Hepatocyte (in vitro differentiated cells): ENCODE data around the gene NUDT16L1. TPM values are rescaled to one million over a fixed set of nuclear protein-coding genes. Genes with fewer than 3 reads are reported as not detected.
"Not testable (repeated sequence)": the region's sequence is repeated elsewhere in the genome, so short reads cannot be mapped to it uniquely, and the experiment has no call there.

Experiments used
- DNase-seq: peaks from one replicate; pipeline ENCODE4 v3.0.0-alpha.2; 2016; ENCODE audit warnings: low spot score
- H2AFZ ChIP-seq: fragments of 200-600 bp; sonication (generic); 2 replicates; pipeline ENCODE4 v1.6.0; 2016; ENCODE audit warnings: antibody characterized with exemption, mild to moderate bottlenecking
- H3K27ac ChIP-seq: fragments of 200-600 bp; sonication (generic); 2 replicates; pipeline ENCODE4 v1.5.1; 2016; ENCODE audit warnings: mild to moderate bottlenecking
- H3K27me3 ChIP-seq: fragments of 200-600 bp; sonication (generic); 2 replicates; pipeline ENCODE4 v1.6.1; 2016
- H3K36me3 ChIP-seq: fragments of 200-600 bp; sonication (generic); replicated peaks from 2 replicates; pipeline ENCODE4 v1.5.1; 2016; ENCODE audit warnings: low read depth; ENCODE audit not compliant: insufficient read depth
- H3K4me1 ChIP-seq: fragments of 200-600 bp; sonication (generic); 2 replicates; pipeline ENCODE4 v1.5.1; 2016; ENCODE audit warnings: mild to moderate bottlenecking, moderate library complexity; ENCODE audit not compliant: insufficient read depth
- H3K4me2 ChIP-seq: fragments of 200-600 bp; sonication (generic); 2 replicates; pipeline ENCODE4 v1.6.0; 2016
- H3K4me3 ChIP-seq: fragments of 200-600 bp; sonication (generic); 2 replicates; pipeline ENCODE4 v1.5.1; 2016; ENCODE audit warnings: mild to moderate bottlenecking
- H3K79me2 ChIP-seq: fragments of 200-600 bp; sonication (generic); 2 replicates; pipeline ENCODE4 v1.6.0; 2017; ENCODE audit warnings: mild to moderate bottlenecking
- H3K9me2 ChIP-seq: fragments of 200-600 bp; sonication (generic); replicated peaks from 2 replicates; pipeline ENCODE4 v1.6.0; 2017; ENCODE audit warnings: mild to moderate bottlenecking; ENCODE audit not compliant: insufficient read depth
- H3K9me3 ChIP-seq: fragments of 200-600 bp; sonication (generic); 2 replicates; pipeline ENCODE4 v1.5.1; 2016; ENCODE audit warnings: low read depth, mild to moderate bottlenecking
- H4K20me1 ChIP-seq: fragments of 200-600 bp; sonication (generic); 2 replicates; pipeline ENCODE4 v1.6.0; 2016; ENCODE audit warnings: mild to moderate bottlenecking; ENCODE audit not compliant: insufficient read depth, poor library complexity, severe bottlenecking
- CTCF ChIP-seq: fragments of 200-600 bp; sonication (generic); IDR thresholded peaks from 2 replicates; pipeline ENCODE4 v1.5.1; 2016; ENCODE audit warnings: antibody characterized with exemption, mild to moderate bottlenecking; ENCODE audit not compliant: poor library complexity
- EZH2 ChIP-seq: fragments of 200-600 bp; sonication (generic); IDR thresholded peaks from 2 replicates; pipeline ENCODE4 v1.6.1; 2016; ENCODE audit warnings: antibody characterized with exemption, mild to moderate bottlenecking, borderline replicate concordance
- EZH2phosphoT487 ChIP-seq: fragments of 200-600 bp; sonication (generic); IDR thresholded peaks from one replicate; pipeline ENCODE4 v1.6.1; 2018; ENCODE audit warnings: antibody characterized with exemption, mild to moderate bottlenecking, low read depth, moderate library complexity; ENCODE audit not compliant: unreplicated experiment, severe bottlenecking
- WGBS: methylation state at CpG from one replicate; pipeline ENCODE4 v1.1.6; 2016; ENCODE audit warnings: low lambda C conversion rate; ENCODE audit errors: missing lambda C conversion rate; 5-methylcytosine and 5-hydroxymethylcytosine counted together
- polyA plus RNA-seq: library from polyadenylated mRNA; unstranded; fragments of >200 nt; fragmentation: Nextera tagmentation; extraction: Ambion mirVana; gene quantifications from 2 replicates; pipeline ENCODE4 v1.2.1, GENCODE V29; 2016
- total RNA-seq: library from RNA; depleted of rRNA; stranded (reverse); fragments of >200 nt; gene quantifications from 2 replicates; pipeline ENCODE4 v1.2.3, GENCODE V29; 2014

The NUDT16L1 gene
- total and polyA plus RNA-seq, 2 experiments from 2014 or later: 54.8 to 80.5 TPM

GRCh38 chr16:4737545-4737944 lies 44.2 kb downstream of the NUDT16L1 start:
- no peak for TF ChIP-seq CTCF
- peaks cover 10% of the 10 kb centered on the region for H3K79me2 ChIP-seq
- no peaks in the 10 kb centered on the region for H4K20me1 ChIP-seq
- no peaks in the 10 kb centered on the region for H3K9me3 ChIP-seq
- no peak overlapping the region for H3K4me3 ChIP-seq
- no peak for DNase-seq
- H3K27ac ChIP-seq: no peak overlapping the region
- no peak overlapping the region for H2AFZ ChIP-seq
- H3K4me2 ChIP-seq: no peak overlapping the region
- peaks cover 5% of the 10 kb centered on the region for H3K4me1 ChIP-seq
- H3K27me3 ChIP-seq: no peaks in the 10 kb centered on the region
- 67% methylated on average over 14 of the region's 15 CpGs for WGBS
- no peaks in the 10 kb centered on the region for H3K36me3 ChIP-seq
- H3K9me2 ChIP-seq: no peaks in the 10 kb centered on the region

GRCh38 chr16:4738370-4738769 lies 45.0 kb downstream of the NUDT16L1 start:
- H3K9me3 ChIP-seq, DNase-seq, H4K20me1 ChIP-seq, H3K27ac ChIP-seq, H3K9me2 ChIP-seq, H3K4me3 ChIP-seq, H3K4me2 ChIP-seq, H3K4me1 ChIP-seq, H3K79me2 ChIP-seq, H3K27me3 ChIP-seq, H3K36me3 ChIP-seq, H2AFZ ChIP-seq: not testable (repeated sequence)
- 87% methylated on average over 5 of the region's 5 CpGs for WGBS

GRCh38 chr16:4743226-4743878 lies 50.0 kb downstream of the NUDT16L1 start:
- Histone ChIP-seq H3K27me3 (no peaks in the 10 kb centered on the region), H3K9me2 (no peaks in the 10 kb centered on the region), H3K4me3 (no peak overlapping the region), H3K4me1 (no peaks in the 10 kb centered on the region), H4K20me1 (no peaks in the 10 kb centered on the region), H3K36me3 (no peaks in the 10 kb centered on the region), H3K79me2 (no peaks in the 10 kb centered on the region), H3K27ac (no peak overlapping the region), H3K4me2 (peak overlapping the region; percentile 33), H2AFZ (no peak overlapping the region), H3K9me3 (no peaks in the 10 kb centered on the region)
- no peak for DNase-seq
- no peak for TF ChIP-seq EZH2phosphoT487
- TF ChIP-seq EZH2: no peak
- 64% methylated on average over 12 of the region's 14 CpGs for WGBS

GRCh38 chr16:4744555-4745273 lies 51.4 kb downstream of the NUDT16L1 start:
- Histone ChIP-seq H3K36me3 (no peaks in the 10 kb centered on the region), H2AFZ (no peak overlapping the region), H3K9me3 (no peaks in the 10 kb centered on the region), H3K27me3 (no peaks in the 10 kb centered on the region), H3K9me2 (no peaks in the 10 kb centered on the region), H3K4me2 (no peak overlapping the region), H3K79me2 (no peaks in the 10 kb centered on the region), H3K27ac (no peak overlapping the region), H4K20me1 (no peaks in the 10 kb centered on the region), H3K4me3 (no peak overlapping the region), H3K4me1 (no peaks in the 10 kb centered on the region)
- DNase-seq: no peak
- TF ChIP-seq EZH2 (no peak), EZH2phosphoT487 (no peak)
- 84% methylated on average over 12 of the region's 13 CpGs for WGBS

- Histone ChIP-seq H4K20me1 (no peaks in the 10 kb centered on the region), H2AFZ (no peak overlapping the region), H3K4me1 (no peaks in the 10 kb centered on the region), H3K4me3 (no peak overlapping the region), H3K79me2 (no peaks in the 10 kb centered on the region), H3K27ac (no peak overlapping the region), H3K36me3 (no peaks in the 10 kb centered on the region), H3K27me3 (no peaks in the 10 kb centered on the region), H3K4me2 (no peak overlapping the region), H3K9me3 (no peaks in the 10 kb centered on the region), H3K9me2 (no peaks in the 10 kb centered on the region)
- WGBS: 94% methylated on average over 3 of the region's 3 CpGs
- DNase-seq: no peak
- TF ChIP-seq EZH2phosphoT487: no peak
- TF ChIP-seq CTCF: no peak
- no peak for TF ChIP-seq EZH2
These were observed 51.9 kb downstream of the NUDT16L1 start for GRCh38 chr16:4745274-4745569.
